Endothelial cell of umbilical vein (primary cell): ENCODE results near the gene VSIG4. TPM values are rescaled to one million over a fixed set of nuclear protein-coding genes. Genes with fewer than 3 reads are reported as not detected.
"Not testable (repeated sequence)": the region's sequence is repeated elsewhere in the genome, so short reads cannot be mapped to it uniquely, and the experiment has no call there.

Source experiments
- BruUV-seq: library from RNA; stranded (reverse); fragments of 400-500 nt; replicated peaks from 2 replicates; lab custom pipeline; 2021; lab: Mats Ljungman, UMichigan
- CTCF ChIA-PET: fragments of 300-600, 350-600 bp; sonication (Branson Sonifier 250); formaldehyde crosslinking; loops from one replicate; lab custom pipeline; 2021; ENCODE audit warnings: antibody characterized with exemption, inconsistent platforms; lab: Charles Lee
- POLR2A ChIA-PET: fragments of 300-600, 350-600 bp; sonication (Branson Sonifier 250); formaldehyde crosslinking; loops from one replicate; lab custom pipeline; 2021; ENCODE audit warnings: antibody characterized with exemption, inconsistent platforms; lab: Charles Lee
- DNase-seq: peaks from one replicate; pipeline ENCODE4 v3.0.0-alpha.2; 2011; ENCODE audit warnings: low read depth, low spot score
- FAIRE-seq: peaks from 2 replicates; lab custom pipeline; 2011; peaks lifted over from hg19 to GRCh38; lab: Jason Lieb, UNC
- H2AFZ ChIP-seq: 2 replicates; pipeline ENCODE4 v1.6.0; 2012; ENCODE audit warnings: low read depth, low read length, control low read depth, inconsistent platforms
- H3K27ac ChIP-seq: 2 replicates; pipeline ENCODE4 v1.5.1; 2011; ENCODE audit warnings: low read depth, mild to moderate bottlenecking, control low read depth, low read length, moderate library complexity; ENCODE audit not compliant: insufficient read depth
- H3K27me3 ChIP-seq, 2 experiments: 2 replicates each; pipeline versions ENCODE4 v1.6.0 to v1.6.1; 2011; ENCODE audit warnings: low read length in 2 of 2, mixed read lengths in 1 of 2; ENCODE audit not compliant: control insufficient read depth in 2 of 2, insufficient read depth in 2 of 2
- H3K36me3 ChIP-seq, 2 experiments: 2 replicates in 1 of 2; 3 replicates in 1 of 2; pipeline ENCODE4 v1.5.1; 2011; ENCODE audit warnings: low read length in 2 of 2, mild to moderate bottlenecking in 1 of 2, moderate library complexity in 1 of 2; ENCODE audit not compliant: control insufficient read depth in 2 of 2, insufficient read depth in 2 of 2; ENCODE audit errors: extremely low read depth in 1 of 2
- H3K4me1 ChIP-seq: 3 replicates; pipeline ENCODE4 v1.5.1; 2011; ENCODE audit warnings: mild to moderate bottlenecking, low read length; ENCODE audit not compliant: control insufficient read depth, insufficient read depth; ENCODE audit errors: extremely low read depth
- H3K4me2 ChIP-seq: 2 replicates; pipeline ENCODE4 v1.6.1; 2011; ENCODE audit warnings: low read length, control low read depth, mixed read lengths; ENCODE audit not compliant: insufficient read depth
- H3K4me3 ChIP-seq, 3 experiments: fragments of 200-600 bp in 1 of 3; sonication (generic), shearing (Covaris generic) in 1 of 3; replicated peaks in 1 of 3; 2 replicates each; pipeline ENCODE4 v1.5.1; 2011 to 2016; ENCODE audit warnings: control low read depth in 3 of 3, low read length in 3 of 3, mild to moderate bottlenecking in 2 of 3, inconsistent platforms in 1 of 3, low read depth in 1 of 3, moderate library complexity in 1 of 3; ENCODE audit not compliant: insufficient read depth in 1 of 3
- H3K79me2 ChIP-seq: 2 replicates; pipeline ENCODE4 v1.6.0; 2012; ENCODE audit warnings: low read length, inconsistent platforms; ENCODE audit not compliant: control insufficient read depth, insufficient read depth
- H3K9ac ChIP-seq: replicated peaks from 2 replicates; pipeline ENCODE3; 2011; ENCODE audit warnings: low read length, control low read depth; ENCODE audit not compliant: insufficient read depth; ENCODE audit errors: extremely low read depth
- H3K9me1 ChIP-seq: replicated peaks from 3 replicates; pipeline ENCODE4 v1.6.0; 2011; ENCODE audit warnings: mild to moderate bottlenecking, low read length; ENCODE audit not compliant: control insufficient read depth, insufficient read depth; ENCODE audit errors: extremely low read depth
- H3K9me3 ChIP-seq: replicated peaks from 2 replicates; pipeline ENCODE4 v1.5.1; 2012; ENCODE audit warnings: low read length, inconsistent platforms; ENCODE audit not compliant: control insufficient read depth, insufficient read depth
- H4K20me1 ChIP-seq: replicated peaks from 2 replicates; pipeline ENCODE3; 2011; ENCODE audit warnings: mild to moderate bottlenecking, low read length; ENCODE audit not compliant: control insufficient read depth, insufficient read depth; ENCODE audit errors: extremely low read depth
- EZH2 ChIP-seq: IDR thresholded peaks from 2 replicates; pipeline ENCODE4 v1.6.1; 2012; ENCODE audit warnings: borderline replicate concordance, low read depth, mild to moderate bottlenecking, moderate library complexity, low read length, inconsistent platforms; ENCODE audit not compliant: severe bottlenecking
- FOS ChIP-seq: IDR thresholded peaks from 2 replicates; pipeline ENCODE4 v1.6.1; 2011; ENCODE audit warnings: mild to moderate bottlenecking, low read length, moderate library complexity, borderline replicate concordance; ENCODE audit not compliant: insufficient read depth
- GATA2 ChIP-seq: IDR thresholded peaks from 2 replicates; pipeline ENCODE4 v1.7.0; 2011; ENCODE audit warnings: low read depth, mild to moderate bottlenecking, moderate library complexity, mixed read lengths, low read length; ENCODE audit not compliant: insufficient read length, insufficient read depth
- JUN ChIP-seq: IDR thresholded peaks from 2 replicates; pipeline ENCODE4 v1.6.1; 2011; ENCODE audit warnings: borderline replicate concordance, low read depth; ENCODE audit not compliant: insufficient read length, insufficient read depth
- MYC ChIP-seq: IDR thresholded peaks from one replicate; pipeline ENCODE4 v1.6.1; 2011; ENCODE audit warnings: mild to moderate bottlenecking, low read depth, low read length
- POLR2A ChIP-seq: IDR thresholded peaks from 2 replicates; pipeline ENCODE4 v1.6.1; 2012; ENCODE audit warnings: low read depth, mild to moderate bottlenecking, control low read depth, low read length
- POLR2AphosphoS5 ChIP-seq: IDR thresholded peaks from 2 replicates; pipeline ENCODE4 v1.6.1; 2012; ENCODE audit warnings: low read depth, mild to moderate bottlenecking, control low read depth, low read length, moderate library complexity; ENCODE audit not compliant: insufficient read depth
- dilution Hi-C: fragments of 300-500 bp; cut with MboI; formaldehyde crosslinking; loops from one replicate; pipeline ENCODE4 v1.15.0; 2019; ENCODE audit warnings: low sequenced_read_pairs; ENCODE audit not compliant: extremely low pct_ligation_motif_present
- intact Hi-C: fragments of 100-400 bp; cut with micrococcal nuclease; formaldehyde crosslinking; loops from one replicate; pipeline ENCODE4 v1.10.0; 2022
- polyA plus RNA-seq, 4 experiments: library from polyadenylated mRNA; depleted of rRNA in 3 of 4; stranded (reverse) in 3 of 4; unstranded in 1 of 4; fragments of >200 nt; gene quantifications; 2 replicates each; pipeline versions ENCODE4 v1.2.1 to v1.2.3, GENCODE V29; 2011 to 2012; ENCODE audit warnings: missing spikeins in 1 of 4
- total RNA-seq: library from RNA; stranded (reverse); gene quantifications from 2 replicates; pipeline ENCODE4 v1.2.3, GENCODE V29; 2021
- TF ChIP-seq, protein P1 (sequence below), 2 donors: IDR thresholded peaks; 1 replicate in 1 of 2; 2 replicates in 1 of 2; pipeline ENCODE4 v1.5.1; 2011; ENCODE audit warnings: low read length in 2 of 2, mild to moderate bottlenecking in 2 of 2, moderate library complexity in 2 of 2, control low read depth in 1 of 2, inconsistent platforms in 1 of 2, low read depth in 1 of 2; ENCODE audit not compliant: insufficient read depth in 1 of 2; ENCODE audit errors: extremely low read depth in 1 of 2
- TF ChIP-seq, protein P2 (sequence below): IDR thresholded peaks from 2 replicates; pipeline ENCODE4 v1.6.1; 2011; ENCODE audit not compliant: insufficient read depth, insufficient read length

VSIG4 gene
- total and polyA plus RNA-seq, 2 donors (not counting 3 experiments of a cell fraction or from before 2014, with no cell fraction given): not detected

- H4K20me1 ChIP-seq, H3K79me2 ChIP-seq, H3K4me1 ChIP-seq, POLR2A ChIA-PET, DNase-seq, H3K4me2 ChIP-seq, H3K27ac ChIP-seq, H3K4me3 ChIP-seq, H2AFZ ChIP-seq, H3K9ac ChIP-seq, BruUV-seq, H3K27me3 ChIP-seq, CTCF ChIA-PET, H3K9me3 ChIP-seq, intact Hi-C loops, H3K36me3 ChIP-seq, dilution Hi-C loops, H3K9me1 ChIP-seq: not testable (repeated sequence)
- FAIRE-seq: peak; percentile 59
Measured at GRCh38 chrX:65977161-65977560, 62.7 kb downstream of the VSIG4 start.

GRCh38 chrX:65976161-65976560 lies 63.7 kb downstream of the VSIG4 start:
- dilution Hi-C loops (no loop called here), intact Hi-C loops (no loop called here)
- no peak for DNase-seq
- FAIRE-seq: no peak
- TF ChIP-seq GATA2 (no peak), EZH2 (no peak), JUN (no peak), POLR2AphosphoS5 (no peak), FOS (no peak), POLR2A (no peak), MYC (no peak)
- TF ChIP-seq, protein P1, sequence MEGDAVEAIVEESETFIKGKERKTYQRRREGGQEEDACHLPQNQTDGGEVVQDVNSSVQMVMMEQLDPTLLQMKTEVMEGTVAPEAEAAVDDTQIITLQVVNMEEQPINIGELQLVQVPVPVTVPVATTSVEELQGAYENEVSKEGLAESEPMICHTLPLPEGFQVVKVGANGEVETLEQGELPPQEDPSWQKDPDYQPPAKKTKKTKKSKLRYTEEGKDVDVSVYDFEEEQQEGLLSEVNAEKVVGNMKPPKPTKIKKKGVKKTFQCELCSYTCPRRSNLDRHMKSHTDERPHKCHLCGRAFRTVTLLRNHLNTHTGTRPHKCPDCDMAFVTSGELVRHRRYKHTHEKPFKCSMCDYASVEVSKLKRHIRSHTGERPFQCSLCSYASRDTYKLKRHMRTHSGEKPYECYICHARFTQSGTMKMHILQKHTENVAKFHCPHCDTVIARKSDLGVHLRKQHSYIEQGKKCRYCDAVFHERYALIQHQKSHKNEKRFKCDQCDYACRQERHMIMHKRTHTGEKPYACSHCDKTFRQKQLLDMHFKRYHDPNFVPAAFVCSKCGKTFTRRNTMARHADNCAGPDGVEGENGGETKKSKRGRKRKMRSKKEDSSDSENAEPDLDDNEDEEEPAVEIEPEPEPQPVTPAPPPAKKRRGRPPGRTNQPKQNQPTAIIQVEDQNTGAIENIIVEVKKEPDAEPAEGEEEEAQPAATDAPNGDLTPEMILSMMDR (IDR thresholded peaks at IDR 0.05; ENCODE audit: extremely low read depth in 1 of 2, insufficient read depth in 1 of 2, low read depth in 1 of 2, low read length in 2 of 2): no peak
- TF ChIP-seq, protein P2, sequence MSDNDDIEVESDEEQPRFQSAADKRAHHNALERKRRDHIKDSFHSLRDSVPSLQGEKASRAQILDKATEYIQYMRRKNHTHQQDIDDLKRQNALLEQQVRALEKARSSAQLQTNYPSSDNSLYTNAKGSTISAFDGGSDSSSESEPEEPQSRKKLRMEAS: no peak
- Histone ChIP-seq H3K27me3 (peaks cover 0 to 6% of the 10 kb centered on the region in 2 experiments), H3K9ac (no peak overlapping the region), H3K36me3 (no peaks in the 10 kb centered on the region), H3K4me1 (no peaks in the 10 kb centered on the region), H3K9me3 (no peaks in the 10 kb centered on the region), H2AFZ (no peak overlapping the region), H3K79me2 (no peaks in the 10 kb centered on the region), H3K4me2 (no peak overlapping the region), H3K4me3 (no peak overlapping the region), H3K9me1 (no peaks in the 10 kb centered on the region), H4K20me1 (no peaks in the 10 kb centered on the region), H3K27ac (no peak overlapping the region)
- ChIA-PET POLR2A (no interaction called here), CTCF (interaction anchor here (0.6 kb wide), 1 partner anchor 19 kb away, joined by 3 read pairs; no protein-coding TSS in a partner anchor)
- no TSS peak for BruUV-seq

- dilution Hi-C loops, H2AFZ ChIP-seq, intact Hi-C loops, DNase-seq, H3K27ac ChIP-seq, H3K27me3 ChIP-seq, H3K36me3 ChIP-seq, H3K9me3 ChIP-seq, H3K79me2 ChIP-seq, H4K20me1 ChIP-seq, FAIRE-seq, H3K4me2 ChIP-seq, BruUV-seq, H3K9ac ChIP-seq, H3K4me3 ChIP-seq, H3K4me1 ChIP-seq, POLR2A ChIA-PET, H3K9me1 ChIP-seq: not testable (repeated sequence)
- CTCF ChIA-PET: interaction anchor here (0.6 kb wide), 1 partner anchor 18 kb away, joined by 3 read pairs; no protein-coding TSS in a partner anchor
Measured at GRCh38 chrX:65975161-65975751, 64.6 kb downstream of the VSIG4 start.
